Activated CD8-positive, alpha-beta T cell treated with anti-CD3 and anti-CD28 coated beads for 36 hours (primary cell): ENCODE results near the gene SLC25A26. TPM values are rescaled to one million over a fixed set of nuclear protein-coding genes. Genes with fewer than 3 reads are reported as not detected.

ENCODE experiments used
- ATAC-seq: fragments of 200-7000 bp; cut with Tn5 transposase; one replicate; pipeline ENCODE4 v1.10.0; 2021; ENCODE audit warnings: mild to moderate bottlenecking, moderate library complexity
- CTCF ChIA-PET: fragments of 350-600 bp; sonication (Branson Sonifier 250); formaldehyde crosslinking; loops from one replicate; lab custom pipeline; 2021; ENCODE audit warnings: antibody characterized with exemption; lab: Charles Lee
- POLR2A ChIA-PET: fragments of 350-600 bp; sonication (Branson Sonifier 250); formaldehyde crosslinking; loops from one replicate; lab custom pipeline; 2021; ENCODE audit warnings: antibody characterized with exemption; lab: Charles Lee
- DNase-seq: peaks from one replicate; pipeline ENCODE4 v3.0.0-alpha.2; 2020
- H3K27ac Mint-ChIP-seq: one replicate; pipeline ENCODE4 v1.8.0; 2021; ENCODE audit warnings: mild to moderate bottlenecking, mixed read lengths
- H3K27me3 Mint-ChIP-seq: one replicate; pipeline ENCODE4 v1.8.0; 2021; ENCODE audit warnings: mixed read lengths
- H3K36me3 Mint-ChIP-seq: one replicate; pipeline ENCODE4 v1.8.0; 2021; ENCODE audit warnings: low read depth, mixed read lengths
- H3K4me1 Mint-ChIP-seq: one replicate; pipeline ENCODE4 v1.8.0; 2021; ENCODE audit warnings: low read depth, mixed read lengths
- H3K4me3 Mint-ChIP-seq: one replicate; pipeline ENCODE4 v1.8.0; 2021; ENCODE audit warnings: mild to moderate bottlenecking, moderate library complexity, mixed read lengths
- H3K9me3 Mint-ChIP-seq: one replicate; pipeline ENCODE4 v1.8.0; 2021; ENCODE audit warnings: mixed read lengths
- intact Hi-C: fragments of 100-400 bp; cut with micrococcal nuclease; formaldehyde crosslinking; loops from one replicate; pipeline ENCODE4 v1.10.0; 2022
- total RNA-seq, 2 experiments: library from RNA; stranded (reverse); gene quantifications; one replicate each; pipeline ENCODE4 v1.2.3, GENCODE V29; 2021
- TF ChIP-seq, protein P1 (sequence below): fragments of 200-600 bp; IDR thresholded peaks from one replicate; pipeline ENCODE4 v1.8.0; 2022; ENCODE audit warnings: antibody characterized with exemption, mild to moderate bottlenecking

Gene SLC25A26
- total RNA-seq, 2 experiments from 2014 or later, result 28.5 to 31.0 TPM

DNA sequence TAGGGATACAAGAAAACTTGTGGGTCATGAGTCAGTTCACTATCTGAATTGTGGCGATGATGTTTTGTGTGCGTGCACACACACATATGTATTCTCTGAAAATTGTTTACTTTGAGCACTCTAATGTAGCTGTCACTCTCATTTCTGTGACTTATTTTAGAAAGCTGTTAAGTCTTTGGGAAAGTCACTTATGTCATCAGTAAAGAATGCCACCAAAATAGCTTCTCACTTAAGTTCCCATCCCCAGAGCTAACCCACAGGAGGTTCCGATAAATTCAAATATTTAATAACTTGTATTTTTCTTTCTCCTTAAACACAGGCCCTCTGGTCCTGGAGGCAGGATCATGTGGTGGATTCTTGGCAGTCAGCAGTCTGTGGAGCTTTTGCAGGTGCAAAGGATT is 141.7 kb downstream of the SLC25A26 start:
- no peak for ATAC-seq
- CTCF ChIA-PET, result interaction anchor here (1.1 kb wide), 1 partner anchor 108 kb away, joined by 3 read pairs; no protein-coding TSS in a partner anchor

GRCh38 chr3:66363148-66363547 is 142.3 kb downstream of the SLC25A26 start:
- Mint-ChIP-seq H3K4me1 (no peaks in the 10 kb centered on the region), H3K9me3 (no peaks in the 10 kb centered on the region), H3K36me3 (peaks cover 10% of the 10 kb centered on the region), H3K4me3 (no peak overlapping the region), H3K27ac (no peak overlapping the region), H3K27me3 (no peaks in the 10 kb centered on the region)
- CTCF ChIA-PET, result interaction anchor here (0.6 kb wide), 1 partner anchor 30 kb away, joined by 3 read pairs; no protein-coding TSS in a partner anchor
- ATAC-seq, result no peak
- intact Hi-C loops, result no loop called here
- DNase-seq, result no peak
- POLR2A ChIA-PET, result no interaction called here
- TF ChIP-seq, protein P1, sequence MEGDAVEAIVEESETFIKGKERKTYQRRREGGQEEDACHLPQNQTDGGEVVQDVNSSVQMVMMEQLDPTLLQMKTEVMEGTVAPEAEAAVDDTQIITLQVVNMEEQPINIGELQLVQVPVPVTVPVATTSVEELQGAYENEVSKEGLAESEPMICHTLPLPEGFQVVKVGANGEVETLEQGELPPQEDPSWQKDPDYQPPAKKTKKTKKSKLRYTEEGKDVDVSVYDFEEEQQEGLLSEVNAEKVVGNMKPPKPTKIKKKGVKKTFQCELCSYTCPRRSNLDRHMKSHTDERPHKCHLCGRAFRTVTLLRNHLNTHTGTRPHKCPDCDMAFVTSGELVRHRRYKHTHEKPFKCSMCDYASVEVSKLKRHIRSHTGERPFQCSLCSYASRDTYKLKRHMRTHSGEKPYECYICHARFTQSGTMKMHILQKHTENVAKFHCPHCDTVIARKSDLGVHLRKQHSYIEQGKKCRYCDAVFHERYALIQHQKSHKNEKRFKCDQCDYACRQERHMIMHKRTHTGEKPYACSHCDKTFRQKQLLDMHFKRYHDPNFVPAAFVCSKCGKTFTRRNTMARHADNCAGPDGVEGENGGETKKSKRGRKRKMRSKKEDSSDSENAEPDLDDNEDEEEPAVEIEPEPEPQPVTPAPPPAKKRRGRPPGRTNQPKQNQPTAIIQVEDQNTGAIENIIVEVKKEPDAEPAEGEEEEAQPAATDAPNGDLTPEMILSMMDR, result no peak

More for the DNA sequence above, 141.7 kb downstream of the SLC25A26 start:
- H3K36me3 Mint-ChIP-seq, result peaks cover 10% of the 10 kb centered on the region
- H3K4me1 Mint-ChIP-seq, result no peaks in the 10 kb centered on the region
- TF ChIP-seq, protein P1, result no peak
- no peak for DNase-seq
- POLR2A ChIA-PET, result no interaction called here
- intact Hi-C loops, result no loop called here
- no peak overlapping the region for H3K27ac Mint-ChIP-seq
- H3K9me3 Mint-ChIP-seq, result no peaks in the 10 kb centered on the region
- H3K27me3 Mint-ChIP-seq, result no peaks in the 10 kb centered on the region
- no peak overlapping the region for H3K4me3 Mint-ChIP-seq

GRCh38 chr3:66365080-66365479 is 144.3 kb downstream of the SLC25A26 start:
- Mint-ChIP-seq H3K4me3 (no peak overlapping the region), H3K9me3 (no peaks in the 10 kb centered on the region), H3K36me3 (peaks cover 8% of the 10 kb centered on the region), H3K4me1 (no peaks in the 10 kb centered on the region), H3K27ac (no peak overlapping the region), H3K27me3 (no peaks in the 10 kb centered on the region)
- ATAC-seq (no peak), DNase-seq (no peak)
- TF ChIP-seq, protein P1, result no peak
- ChIA-PET POLR2A (no interaction called here), CTCF (no interaction called here)
- intact Hi-C loops, result no loop called here

DNA sequence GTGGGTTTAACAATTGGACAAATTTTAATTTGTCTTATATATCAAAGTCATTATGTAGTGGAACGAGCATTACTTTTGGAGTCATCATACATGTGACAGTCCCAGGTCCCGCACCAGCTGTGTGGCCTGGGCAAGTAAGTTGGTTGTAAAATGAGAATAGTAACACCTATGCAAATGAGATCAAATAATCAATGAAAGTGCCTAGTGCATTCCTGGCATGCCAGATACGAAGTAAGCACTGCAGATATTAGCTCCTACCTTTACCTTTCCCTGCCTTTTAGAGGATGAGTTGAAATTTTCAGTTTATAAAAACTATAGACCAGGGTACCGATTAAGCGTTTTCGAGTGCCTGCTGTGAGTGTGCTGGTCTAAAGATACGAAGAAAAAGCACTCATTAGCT is 145.9 kb downstream of the SLC25A26 start:
- Mint-ChIP-seq H3K4me1 (no peaks in the 10 kb centered on the region), H3K36me3 (peaks cover 11% of the 10 kb centered on the region), H3K9me3 (no peaks in the 10 kb centered on the region), H3K27me3 (no peaks in the 10 kb centered on the region), H3K4me3 (no peak overlapping the region), H3K27ac (no peak overlapping the region)
- ChIA-PET CTCF (interaction anchor here (2.0 kb wide), 1 partner anchor 11 kb away, joined by 8 read pairs; no protein-coding TSS in a partner anchor), POLR2A (no interaction called here)
- TF ChIP-seq, protein P1, result no peak
- ATAC-seq (no peak), DNase-seq (no peak)
- intact Hi-C loops, result no loop called here

DNA sequence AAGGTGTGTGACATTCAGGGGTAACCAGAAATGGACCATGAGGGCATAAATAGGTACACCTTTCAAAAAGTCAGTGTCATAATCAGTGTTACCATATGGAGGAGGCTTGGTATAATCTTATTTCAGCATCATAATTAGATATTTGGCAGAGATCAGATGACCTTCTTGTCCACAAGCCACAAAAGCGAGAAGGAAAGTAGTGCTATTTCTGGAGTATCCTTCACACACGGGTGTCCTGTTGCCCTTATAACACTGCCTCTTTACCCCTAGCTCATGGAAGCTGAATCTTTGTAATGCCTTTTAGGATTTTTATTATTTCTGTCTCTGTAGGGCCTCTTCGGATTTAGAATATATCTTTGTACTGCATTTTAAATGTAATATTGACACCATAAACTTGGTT is 147.2 kb downstream of the SLC25A26 start:
- Mint-ChIP-seq H3K4me3 (no peak overlapping the region), H3K27ac (no peak overlapping the region), H3K27me3 (no peaks in the 10 kb centered on the region), H3K36me3 (peaks cover 7% of the 10 kb centered on the region), H3K9me3 (no peaks in the 10 kb centered on the region), H3K4me1 (no peaks in the 10 kb centered on the region)
- POLR2A ChIA-PET, result no interaction called here
- ATAC-seq, result no peak
- CTCF ChIA-PET, result interaction anchor here (2.0 kb wide), 1 partner anchor 9 kb away, joined by 8 read pairs; no protein-coding TSS in a partner anchor
- no peak for DNase-seq
- TF ChIP-seq, protein P1, result no peak
- intact Hi-C loops, result no loop called here
